EL (cell line): ENCODE results near the gene ADH1A.
"Not testable (repeated sequence)": the region's sequence is repeated elsewhere in the genome, so short reads cannot be mapped to it uniquely, and the experiment has no call there.

Experiments used
- DNase-seq: peaks from one replicate; pipeline ENCODE4 v3.0.0-alpha.2; 2016

ADH1A gene

DNA sequence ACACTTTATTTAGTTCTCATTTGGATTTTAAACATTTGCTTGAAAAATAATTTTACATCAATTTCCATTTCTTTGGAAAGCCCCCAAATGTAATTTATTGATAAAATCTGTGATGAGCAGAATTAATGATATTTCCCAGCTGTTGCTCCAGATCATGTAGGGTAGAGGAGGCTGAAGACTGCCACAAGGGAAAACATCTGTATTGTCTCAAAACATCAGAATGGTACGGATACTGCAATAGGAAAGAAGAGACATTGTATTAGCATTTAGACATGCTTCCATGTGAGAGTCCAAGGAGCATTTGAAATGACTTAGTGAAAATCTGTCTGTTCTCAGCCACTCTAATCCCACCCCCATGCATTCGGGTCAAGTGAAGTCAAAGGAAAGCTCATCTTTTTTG is 14.4 kb downstream of the ADH1A start:
- DNase-seq, result no peak

DNA sequence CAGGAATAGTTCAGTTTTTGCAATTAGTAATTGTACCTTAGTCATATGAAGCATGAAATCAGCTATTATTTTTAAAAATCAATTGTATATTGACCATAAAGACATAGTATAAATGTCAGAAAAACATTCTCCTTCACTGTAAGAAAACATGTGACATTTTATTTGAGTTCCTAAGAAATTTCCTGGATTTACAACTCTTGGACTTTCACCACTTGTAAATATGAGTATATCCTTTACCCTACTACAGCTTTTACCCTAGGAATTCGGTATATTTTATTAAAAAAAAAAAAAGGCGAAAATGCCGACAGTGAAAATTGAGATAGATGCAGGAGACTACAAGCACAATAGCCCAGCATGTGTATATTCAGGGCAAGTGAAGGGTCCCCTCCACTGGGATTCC is 14.9 kb downstream of the ADH1A start:
- DNase-seq, result no peak

DNA sequence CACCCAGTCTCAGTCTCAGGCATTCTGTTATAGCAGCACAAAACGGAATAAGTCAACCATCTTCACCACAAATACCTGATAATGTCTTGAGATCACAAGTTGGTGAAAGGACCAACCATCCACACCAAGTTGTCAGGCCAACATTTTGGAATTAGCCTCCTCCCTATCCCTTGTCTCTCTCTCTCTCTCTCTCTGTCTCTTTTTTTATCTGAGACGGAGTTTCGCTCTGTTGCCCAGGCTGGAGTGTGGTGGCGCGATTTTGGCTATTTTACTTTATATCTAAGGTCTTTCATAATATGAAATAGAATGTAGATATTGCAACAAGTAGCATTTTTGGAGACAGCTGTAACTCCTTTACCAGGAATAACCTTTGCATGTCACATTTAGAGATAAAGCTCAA is 15.7 kb downstream of the ADH1A start:
- DNase-seq, result no peak

DNA sequence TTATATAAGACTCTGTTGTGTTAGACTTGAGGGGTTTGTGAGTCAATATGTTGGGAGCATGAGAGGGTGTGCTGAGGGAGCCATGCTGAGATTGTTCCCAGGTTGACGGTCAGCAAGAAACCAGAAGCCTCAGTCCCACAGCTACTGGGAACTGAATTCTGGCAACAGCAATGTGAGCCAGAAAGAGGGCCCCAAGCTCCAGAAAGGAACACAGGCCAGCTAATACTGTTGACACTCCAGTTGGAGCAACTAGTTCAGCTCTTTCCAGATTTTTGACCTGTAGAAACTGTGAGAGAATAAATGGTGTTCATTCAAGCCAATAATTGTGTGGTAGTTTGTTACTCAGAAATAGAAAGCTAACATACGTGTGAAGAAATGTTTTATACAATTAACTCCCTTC is 17.1 kb downstream of the ADH1A start:
- DNase-seq, result no peak

DNA sequence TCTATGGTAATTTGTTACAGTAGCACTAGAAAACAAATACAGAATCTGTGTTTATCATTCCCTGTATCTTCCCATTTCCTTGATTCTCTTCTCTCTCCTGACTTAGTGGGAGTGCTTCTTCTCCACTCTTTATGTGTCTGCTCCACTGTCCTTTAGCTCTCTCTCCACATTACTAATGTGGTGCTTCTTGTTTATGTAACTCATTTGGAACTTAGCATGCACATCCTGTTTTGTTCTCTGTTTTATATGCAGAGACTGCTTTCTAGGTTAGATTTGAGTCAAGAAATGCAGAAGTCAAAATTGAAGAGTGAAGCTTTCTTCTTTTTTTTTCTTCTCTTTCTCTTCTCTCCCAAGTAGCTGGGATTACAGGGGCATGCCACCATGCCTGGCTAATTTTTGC is 25.9 kb downstream of the ADH1A start:
- DNase-seq, result no peak

DNA sequence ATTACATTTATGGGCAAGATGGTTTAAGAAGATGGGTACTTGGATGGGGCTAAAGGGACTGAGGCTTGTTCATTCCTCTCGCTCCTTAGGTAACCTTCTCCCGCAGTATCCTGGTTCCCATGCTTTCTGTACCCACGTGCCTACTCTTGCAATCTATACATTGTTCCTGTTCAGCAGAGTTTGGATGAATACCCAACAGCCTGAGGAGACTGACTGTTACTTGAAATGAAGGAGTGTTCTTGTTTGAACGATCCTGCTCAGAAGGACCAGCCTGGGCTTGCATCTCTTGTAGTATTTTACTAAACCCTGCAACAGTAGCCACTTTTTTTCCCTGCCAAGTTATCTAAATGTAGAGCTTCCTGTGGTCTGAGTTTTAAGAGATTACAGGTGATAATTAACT is 38.0 kb downstream of the ADH1A start:
- no peak for DNase-seq

DNA sequence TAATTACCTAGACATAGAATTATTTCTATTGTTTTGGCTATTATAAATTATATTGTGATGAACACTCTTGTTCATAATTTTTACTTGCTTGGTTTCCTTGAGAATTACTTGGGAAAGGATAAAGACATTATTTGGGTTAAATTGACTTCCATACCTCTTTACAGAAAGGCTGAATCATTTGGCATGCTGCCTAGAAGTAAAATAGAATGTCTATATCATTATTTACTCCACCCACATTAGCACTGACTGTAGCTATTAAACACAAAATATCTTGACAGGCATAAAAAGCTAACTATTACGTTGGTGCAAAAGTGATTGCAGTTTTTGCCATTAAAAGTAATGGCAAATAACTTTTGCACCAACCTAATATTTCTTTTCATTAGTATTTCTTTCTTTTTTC is 42.1 kb downstream of the ADH1A start:
- DNase-seq, result no peak

DNA sequence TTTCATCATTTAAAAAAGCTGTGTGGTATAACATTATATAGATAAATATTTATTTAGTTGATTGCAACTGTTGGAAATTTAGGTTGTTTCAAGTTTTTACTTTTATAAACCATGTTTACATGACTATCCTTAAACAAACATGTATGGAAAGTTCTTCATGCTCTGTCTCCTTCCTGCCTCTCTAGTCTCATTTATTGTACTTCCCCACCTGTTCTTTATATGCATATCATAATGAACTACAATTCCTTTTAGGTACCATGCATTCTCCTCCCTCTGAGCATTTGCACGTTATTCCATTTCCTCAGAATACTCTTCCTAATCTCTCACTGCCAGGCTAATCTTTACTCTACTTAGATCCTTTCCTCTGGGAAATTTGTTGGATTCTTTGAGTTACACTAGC is 54.8 kb downstream of the ADH1A start:
- DNase-seq, result no peak

DNA sequence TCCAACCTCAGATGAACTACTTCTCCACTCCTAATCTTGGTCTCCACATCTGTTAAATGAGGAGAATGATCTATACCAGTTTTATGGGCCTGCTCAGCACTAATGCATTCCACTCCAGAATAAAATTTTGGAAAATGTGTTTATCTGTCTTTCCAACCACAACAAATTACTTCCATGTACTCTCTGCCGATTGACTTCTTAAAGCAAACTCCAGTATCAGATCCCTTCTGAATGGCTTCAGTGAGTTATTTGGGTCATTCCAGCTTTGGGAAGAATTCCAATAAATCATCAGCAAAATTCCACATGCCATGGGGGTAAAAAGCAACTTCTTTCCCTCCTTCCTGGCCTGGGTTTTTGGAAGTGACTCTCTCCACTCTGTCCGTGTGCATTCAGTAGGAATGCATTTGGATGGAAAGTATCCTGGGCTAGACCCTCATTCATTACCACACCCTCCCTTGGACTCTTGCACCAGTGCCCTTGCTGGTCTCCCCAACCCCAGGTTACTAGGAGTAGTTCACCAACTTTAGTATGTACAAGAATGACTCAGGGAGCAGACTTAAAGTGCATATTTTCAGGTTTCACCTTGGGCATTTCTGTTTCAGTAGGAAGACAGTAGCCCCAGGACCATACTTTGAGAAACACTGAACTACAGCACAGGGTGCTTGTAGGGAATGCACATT is 56.3 kb downstream of the ADH1A start:
- DNase-seq, result no peak

DNA sequence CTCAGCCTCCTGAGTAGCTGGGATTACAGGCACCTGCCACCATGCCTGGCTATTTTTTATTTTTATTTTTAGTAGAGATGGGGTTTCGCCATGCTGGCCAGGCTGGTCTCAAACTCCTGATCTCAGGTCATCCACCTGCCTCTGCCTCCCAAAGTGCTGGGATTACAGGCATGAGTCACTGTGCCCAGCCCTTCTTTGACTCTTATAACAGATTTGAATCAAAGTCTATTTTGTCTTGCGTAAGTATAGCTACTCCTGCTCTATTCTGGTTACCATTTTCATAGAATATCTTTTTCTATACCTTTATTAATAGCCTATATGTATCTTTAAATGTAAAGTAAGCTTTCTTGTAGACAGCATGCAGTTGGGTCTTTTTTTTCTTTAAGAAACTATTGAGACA is 57.4 kb downstream of the ADH1A start:
- not testable (repeated sequence) for DNase-seq

DNA sequence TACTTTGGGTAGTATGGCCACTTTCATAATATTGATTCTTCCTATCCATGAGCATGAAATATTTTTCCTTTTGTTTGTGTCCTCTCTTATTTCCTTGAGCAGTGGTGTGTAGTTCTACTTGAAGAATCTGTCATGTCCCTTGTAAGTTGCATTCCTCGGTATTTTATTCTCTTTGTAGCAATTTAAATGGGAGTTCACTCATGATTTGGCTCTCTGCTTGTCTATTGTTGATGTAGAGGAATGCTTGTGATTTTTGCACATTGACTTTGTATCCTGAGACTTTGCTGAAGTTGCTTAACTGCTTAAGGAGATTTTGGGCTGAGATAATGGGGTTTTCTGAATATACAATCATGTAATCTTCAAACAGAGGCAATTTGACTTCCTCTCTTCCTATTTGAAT is 62.1 kb downstream of the ADH1A start:
- DNase-seq, result not testable (repeated sequence)

DNA sequence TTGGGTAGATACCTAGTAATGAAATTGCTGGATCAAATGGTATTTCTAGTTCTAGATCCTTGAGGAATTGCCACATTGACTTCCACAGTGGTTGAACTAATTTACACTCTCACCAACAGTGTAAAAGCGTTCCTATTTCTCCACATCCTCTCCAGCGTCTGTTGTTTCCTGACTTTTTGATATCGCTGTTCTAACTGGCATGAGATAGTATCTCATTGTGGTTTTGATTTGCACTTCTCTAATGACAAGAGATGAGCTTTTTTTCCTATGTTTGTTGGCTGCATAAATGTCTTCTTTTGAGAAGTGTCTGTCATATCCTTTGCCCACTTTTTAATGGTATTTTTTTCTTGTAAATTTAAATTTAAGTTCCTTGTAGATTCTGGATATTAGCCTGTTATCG is 63.1 kb downstream of the ADH1A start:
- not testable (repeated sequence) for DNase-seq
